ENCODE measurements around the gene ZDHHC8. TPM values are rescaled to one million over a fixed set of nuclear protein-coding genes. Genes with fewer than 3 reads are reported as not detected.

The ZDHHC8 gene
- polyA plus RNA-seq, 1 donor (not counting 4 experiments of a cell fraction or from before 2014, with no cell fraction given), result 16.0 TPM

DNA sequence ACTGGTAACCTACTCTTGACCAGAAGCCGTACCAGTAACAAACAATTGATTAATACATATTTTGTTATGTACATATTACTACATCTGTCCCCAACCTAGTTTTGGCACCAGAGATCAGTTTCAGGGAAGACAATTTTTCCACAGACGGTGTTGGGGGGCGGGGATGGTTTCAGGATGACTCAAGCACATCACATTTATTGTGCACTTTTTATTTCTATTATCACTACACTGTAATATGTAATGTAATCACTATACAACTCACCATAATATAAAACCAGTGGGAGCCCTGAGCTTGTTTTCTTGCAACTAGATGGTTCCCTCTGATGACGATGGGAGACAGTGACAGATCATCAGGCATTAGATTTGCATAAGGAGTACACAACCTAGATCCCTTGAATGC, 36.1 kb upstream of the ZDHHC8 start:
- Histone ChIP-seq H3K36me3 (ENCODE audit: control insufficient read depth in 2 of 2, extremely low read depth in 1 of 2, insufficient read depth in 2 of 2, low read length in 2 of 2) (peaks cover 38 to 59% of the 10 kb centered on the region in 2 experiments), H4K20me1 (ENCODE audit: control insufficient read depth, extremely low read depth, insufficient read depth, low read length) (peaks cover 1% of the 10 kb centered on the region), H3K4me2 (ENCODE audit: control insufficient read depth, extremely low read depth, insufficient read depth, low read depth, low read length) (no peak overlapping the region), H3K4me1 (ENCODE audit: control insufficient read depth, extremely low read depth, insufficient read depth, low read length) (peaks cover 4% of the 10 kb centered on the region), H3K27ac (ENCODE audit: control insufficient read depth, insufficient read depth, low read length) (no peak overlapping the region), H3K9me1 (ENCODE audit: control insufficient read depth, extremely low read depth, insufficient read depth, low read length) (no peaks in the 10 kb centered on the region), H3K9me3 (ENCODE audit: control insufficient read depth, low read depth, low read length) (no peaks in the 10 kb centered on the region), H3K27me3 (ENCODE audit: control insufficient read depth, extremely low read depth, insufficient read depth, low read length) (no peaks in the 10 kb centered on the region), H2AFZ (ENCODE audit: control insufficient read depth, low read length) (no peak overlapping the region), H3K4me3 (ENCODE audit: control insufficient read depth in 2 of 3, extremely low read depth in 1 of 3, insufficient read depth in 2 of 3, low read depth in 1 of 3, low read length in 3 of 3) (no peak overlapping the region), H3K9ac (ENCODE audit: control insufficient read depth, extremely low read depth, insufficient read depth, low read length) (no peak overlapping the region), H3K79me2 (ENCODE audit: control insufficient read depth, insufficient read depth, low read length) (peaks cover 17% of the 10 kb centered on the region)
- DNase-seq (ENCODE audit: low read depth, low spot score) (no peak), FAIRE-seq (no peak)
- TF ChIP-seq, protein P1, sequence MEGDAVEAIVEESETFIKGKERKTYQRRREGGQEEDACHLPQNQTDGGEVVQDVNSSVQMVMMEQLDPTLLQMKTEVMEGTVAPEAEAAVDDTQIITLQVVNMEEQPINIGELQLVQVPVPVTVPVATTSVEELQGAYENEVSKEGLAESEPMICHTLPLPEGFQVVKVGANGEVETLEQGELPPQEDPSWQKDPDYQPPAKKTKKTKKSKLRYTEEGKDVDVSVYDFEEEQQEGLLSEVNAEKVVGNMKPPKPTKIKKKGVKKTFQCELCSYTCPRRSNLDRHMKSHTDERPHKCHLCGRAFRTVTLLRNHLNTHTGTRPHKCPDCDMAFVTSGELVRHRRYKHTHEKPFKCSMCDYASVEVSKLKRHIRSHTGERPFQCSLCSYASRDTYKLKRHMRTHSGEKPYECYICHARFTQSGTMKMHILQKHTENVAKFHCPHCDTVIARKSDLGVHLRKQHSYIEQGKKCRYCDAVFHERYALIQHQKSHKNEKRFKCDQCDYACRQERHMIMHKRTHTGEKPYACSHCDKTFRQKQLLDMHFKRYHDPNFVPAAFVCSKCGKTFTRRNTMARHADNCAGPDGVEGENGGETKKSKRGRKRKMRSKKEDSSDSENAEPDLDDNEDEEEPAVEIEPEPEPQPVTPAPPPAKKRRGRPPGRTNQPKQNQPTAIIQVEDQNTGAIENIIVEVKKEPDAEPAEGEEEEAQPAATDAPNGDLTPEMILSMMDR (optimal IDR thresholded peaks at IDR 0.05 in 1 of 3, IDR thresholded peaks at IDR 0.05 in 1 of 3, conservative IDR thresholded peaks at IDR 0.05 in 1 of 3; ENCODE audit: extremely low read depth in 1 of 3, insufficient read depth in 2 of 3, low read length in 3 of 3), result no peak
- TF ChIP-seq EZH2 (IDR thresholded peaks at IDR 0.05; ENCODE audit: low read length), result no peak
- dilution Hi-C loops (cut with MboI; ENCODE audit: extremely low pct_ligation_motif_present, low sequenced_read_pairs), result no loop called here

DNA sequence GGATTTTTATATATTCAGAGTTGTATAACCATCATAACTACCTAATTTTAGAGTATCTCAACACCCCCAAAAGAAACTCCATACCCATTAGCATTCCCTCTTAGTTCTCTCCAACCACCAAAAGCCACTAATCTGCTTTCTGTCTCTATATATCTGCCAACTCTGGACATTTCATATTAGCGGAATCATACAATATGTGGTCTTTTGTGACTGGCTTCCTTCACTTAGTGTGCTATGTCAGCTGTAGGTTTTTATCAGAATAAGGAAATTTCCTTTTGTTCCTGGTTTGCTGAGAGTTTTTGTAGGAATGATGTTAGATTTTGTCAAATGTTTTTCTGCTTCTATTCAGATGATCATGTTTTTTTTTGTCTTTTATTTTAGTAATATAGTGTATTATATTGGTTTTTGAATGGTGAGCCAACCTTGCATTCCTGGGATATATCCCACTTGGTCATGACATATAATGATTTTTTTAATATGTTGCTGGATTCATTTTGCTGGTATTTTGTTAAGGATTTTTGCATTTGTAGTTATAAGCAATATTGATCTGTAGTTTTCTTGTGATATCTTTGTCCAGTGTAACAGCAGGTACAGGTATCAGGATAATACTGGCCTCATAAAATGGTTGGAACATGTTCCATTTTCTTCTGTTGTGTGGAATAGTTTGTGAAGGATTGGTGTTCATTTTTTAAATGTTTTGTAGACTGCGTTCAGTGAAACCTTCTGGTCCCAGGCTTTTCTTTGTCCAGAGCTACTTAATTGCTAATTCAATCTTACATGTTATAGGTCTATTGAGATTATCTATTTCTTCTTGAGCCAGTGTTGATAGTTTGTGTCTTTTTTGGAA, 34.8 kb upstream of the ZDHHC8 start:
- H3K4me1 ChIP-seq (ENCODE audit: control insufficient read depth, extremely low read depth, insufficient read depth, low read length), result peaks cover 10% of the 10 kb centered on the region
- no peak overlapping the region for H3K4me3 ChIP-seq (ENCODE audit: control insufficient read depth in 2 of 3, extremely low read depth in 1 of 3, insufficient read depth in 2 of 3, low read depth in 1 of 3, low read length in 3 of 3)
- no peaks in the 10 kb centered on the region for H3K9me3 ChIP-seq (ENCODE audit: control insufficient read depth, low read depth, low read length)
- DNase-seq (ENCODE audit: low read depth, low spot score) (no peak), FAIRE-seq (no peak)
- no peak for TF ChIP-seq EZH2 (IDR thresholded peaks at IDR 0.05; ENCODE audit: low read length)
- TF ChIP-seq, protein P1 (optimal IDR thresholded peaks at IDR 0.05 in 1 of 3, IDR thresholded peaks at IDR 0.05 in 1 of 3, conservative IDR thresholded peaks at IDR 0.05 in 1 of 3; ENCODE audit: extremely low read depth in 1 of 3, insufficient read depth in 2 of 3, low read length in 3 of 3), result no peak
- H3K4me2 ChIP-seq (ENCODE audit: control insufficient read depth, extremely low read depth, insufficient read depth, low read depth, low read length), result no peak overlapping the region
- no peaks in the 10 kb centered on the region for H3K9me1 ChIP-seq (ENCODE audit: control insufficient read depth, extremely low read depth, insufficient read depth, low read length)
- no peak overlapping the region for H3K9ac ChIP-seq (ENCODE audit: control insufficient read depth, extremely low read depth, insufficient read depth, low read length)
- no peak overlapping the region for H3K27ac ChIP-seq (ENCODE audit: control insufficient read depth, insufficient read depth, low read length)
- peaks cover 23% of the 10 kb centered on the region for H3K79me2 ChIP-seq (ENCODE audit: control insufficient read depth, insufficient read depth, low read length)
- H3K36me3 ChIP-seq (ENCODE audit: control insufficient read depth in 2 of 2, extremely low read depth in 1 of 2, insufficient read depth in 2 of 2, low read length in 2 of 2), result peaks cover 34 to 48% of the 10 kb centered on the region in 2 experiments
- dilution Hi-C loops (cut with MboI; ENCODE audit: extremely low pct_ligation_motif_present, low sequenced_read_pairs), result no loop called here
- H4K20me1 ChIP-seq (ENCODE audit: control insufficient read depth, extremely low read depth, insufficient read depth, low read length), result no peaks in the 10 kb centered on the region
- no peaks in the 10 kb centered on the region for H3K27me3 ChIP-seq (ENCODE audit: control insufficient read depth, extremely low read depth, insufficient read depth, low read length)
- no peak overlapping the region for H2AFZ ChIP-seq (ENCODE audit: control insufficient read depth, low read length)
